GM18498 (cell line): ENCODE data around the gene SLC34A1.
"Not testable (repeated sequence)": the region's sequence is repeated elsewhere in the genome, so short reads cannot be mapped to it uniquely, and the experiment has no call there.

Source experiments
- ATAC-seq: cut with Tn5 transposase; IDR thresholded peaks from one replicate; pipeline ENCODE4 v1.9.1; 2021; ENCODE audit warnings: mild to moderate bottlenecking, moderate library complexity; ENCODE audit not compliant: unreplicated experiment

The SLC34A1 gene

GRCh38 chr5:177367981-177368868 is 16.0 kb upstream of the SLC34A1 start:
- no peak for ATAC-seq

GRCh38 chr5:177368869-177369644 is 15.2 kb upstream of the SLC34A1 start:
- ATAC-seq: no peak

DNA sequence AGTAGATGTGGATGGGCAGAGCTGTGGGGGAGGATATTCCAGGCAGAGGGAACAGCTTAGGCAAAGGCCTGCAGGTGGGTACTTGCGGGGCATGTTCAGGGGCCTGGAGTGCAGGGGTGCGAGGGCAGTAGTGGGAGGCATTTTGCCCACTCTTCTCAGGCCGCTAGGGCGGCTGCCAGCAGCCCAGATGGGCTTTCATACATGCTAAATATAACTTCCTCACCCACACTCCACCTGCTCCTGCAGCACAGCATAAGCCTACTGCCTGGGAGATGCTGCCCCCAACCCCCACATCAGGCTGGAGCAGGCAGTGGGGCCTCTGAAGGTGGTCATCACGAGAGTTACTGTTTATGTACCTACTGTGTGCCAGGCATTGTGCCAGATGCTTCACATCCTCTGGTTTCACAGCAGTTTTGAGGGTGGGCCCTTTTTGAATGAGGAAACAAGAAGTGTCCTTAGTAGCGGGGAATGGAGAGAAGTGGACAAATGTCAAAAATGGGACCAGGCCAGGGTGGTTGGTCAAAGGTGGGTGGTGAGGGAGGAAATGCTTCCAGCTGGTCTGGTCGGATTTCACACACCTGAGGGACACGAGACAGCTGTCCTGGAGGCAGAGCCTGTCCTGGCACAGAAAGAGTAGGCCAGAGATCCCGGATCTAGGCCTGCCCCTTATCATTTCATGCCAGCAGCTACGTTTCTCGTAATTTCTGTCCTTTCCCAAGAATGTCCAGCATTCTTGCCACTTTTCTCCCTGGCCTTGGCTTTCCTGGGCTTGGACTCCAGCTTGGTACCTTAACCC is 14.4 kb upstream of the SLC34A1 start:
- ATAC-seq: no peak

- no peak for ATAC-seq
These were observed 13.6 kb upstream of the SLC34A1 start for GRCh38 chr5:177370488-177371119.

GRCh38 chr5:177371120-177372033 is 12.9 kb upstream of the SLC34A1 start:
- no peak for ATAC-seq

- ATAC-seq: no peak
These were observed 12.0 kb upstream of the SLC34A1 start for GRCh38 chr5:177372034-177372896.

DNA sequence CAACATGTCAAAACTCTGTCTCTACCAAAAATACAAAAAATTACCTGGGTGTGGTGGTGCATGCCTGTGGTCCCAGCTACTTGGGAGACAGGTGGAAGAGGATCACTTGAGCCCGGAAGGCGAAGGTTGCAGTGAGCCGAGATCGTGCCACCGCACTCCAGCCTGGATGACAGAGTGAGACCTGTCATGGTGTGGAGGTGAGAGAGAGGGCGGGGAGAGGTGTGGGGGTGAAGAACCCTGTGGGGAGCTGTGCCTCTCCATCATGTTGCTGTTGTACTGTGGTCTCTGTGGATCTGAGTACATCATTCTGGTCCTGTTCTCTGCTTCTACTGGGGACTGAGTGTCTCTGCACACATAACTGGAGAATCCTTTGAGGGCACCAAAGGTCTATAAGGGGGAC is 11.3 kb upstream of the SLC34A1 start:
- ATAC-seq: no peak

DNA sequence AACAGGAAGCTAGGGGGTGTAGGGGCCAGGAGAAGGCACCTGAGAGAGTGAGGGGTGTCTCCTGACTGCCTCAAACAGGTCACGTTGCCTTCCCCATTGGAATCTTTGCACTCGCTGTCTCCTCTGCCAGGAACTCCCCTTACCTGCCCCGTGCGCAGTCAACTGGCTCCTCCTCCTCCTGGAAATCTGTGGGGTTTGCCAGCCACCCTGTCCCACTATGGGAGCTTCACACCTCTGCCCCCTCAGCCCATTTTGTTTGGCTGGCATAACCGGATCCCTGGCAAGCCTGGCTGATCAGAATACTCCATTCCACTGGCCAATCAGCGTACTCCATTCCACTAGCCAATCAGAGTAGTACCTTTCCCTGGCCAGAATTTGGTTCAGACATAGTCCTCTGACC is 10.4 kb upstream of the SLC34A1 start:
- no peak for ATAC-seq

GRCh38 chr5:177374211-177374610 is 10.0 kb upstream of the SLC34A1 start:
- no peak for ATAC-seq

DNA sequence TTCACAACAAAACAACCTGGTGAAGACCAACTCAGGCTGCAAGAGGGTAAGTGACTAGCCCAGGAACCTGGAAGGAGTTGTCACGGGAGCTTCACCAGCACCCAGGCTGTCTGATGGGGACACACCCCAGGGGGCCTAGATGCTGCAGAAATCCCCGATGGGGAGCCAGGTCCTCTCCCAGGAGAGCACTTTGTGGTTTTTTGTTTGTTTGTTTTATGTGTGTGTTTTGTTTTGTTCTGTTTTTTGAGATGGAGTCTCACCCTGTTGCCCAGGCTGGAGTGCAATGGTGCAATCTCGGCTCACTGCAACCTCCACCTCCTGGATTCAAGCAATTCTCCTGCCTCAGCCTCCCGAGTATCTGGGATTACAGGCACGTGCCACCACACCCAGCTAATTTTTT is 8.7 kb upstream of the SLC34A1 start:
- not testable (repeated sequence) for ATAC-seq

- ATAC-seq: no peak
These were observed 8.1 kb upstream of the SLC34A1 start for GRCh38 chr5:177376107-177376506.

- no peak for ATAC-seq
These were observed 6.1 kb upstream of the SLC34A1 start for GRCh38 chr5:177377851-177378776.

- peak; percentile 48 for ATAC-seq
These were observed 5.0 kb upstream of the SLC34A1 start for GRCh38 chr5:177378884-177379883.

- ATAC-seq: no peak
These were observed 3.5 kb upstream of the SLC34A1 start for GRCh38 chr5:177380805-177381126.

DNA sequence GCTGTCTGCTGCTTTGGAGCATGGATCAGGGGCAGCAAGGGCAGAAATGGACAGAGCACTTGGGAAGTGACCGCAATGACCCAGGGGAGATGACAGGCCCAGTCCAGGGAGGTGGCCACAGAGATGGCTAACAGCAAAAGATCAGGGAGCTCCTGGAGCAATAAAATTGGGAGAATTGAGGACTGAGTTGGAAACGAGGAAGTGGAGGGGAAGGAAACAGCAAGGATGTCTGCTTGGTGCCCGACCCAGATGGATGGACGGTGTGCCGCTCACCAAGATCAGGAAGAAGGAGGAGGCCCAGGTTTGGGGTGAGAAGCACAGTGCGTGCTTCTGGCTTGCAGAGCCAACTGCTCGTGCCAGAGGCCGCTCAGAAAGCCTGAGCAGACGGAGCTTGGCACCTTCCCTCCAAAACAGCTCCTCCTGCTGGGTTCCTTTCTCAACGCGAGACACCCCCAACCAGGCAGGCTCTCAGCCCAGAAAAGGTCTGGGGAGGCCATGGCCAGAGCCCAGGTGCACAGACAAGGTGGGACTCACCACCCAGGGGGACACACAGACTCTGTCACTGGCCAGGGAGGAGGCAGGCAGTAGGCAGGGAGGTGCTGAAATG is 1.7 kb upstream of the SLC34A1 start:
- no peak for ATAC-seq

GRCh38 chr5:177383181-177383580 is 1.1 kb upstream of the SLC34A1 start:
- ATAC-seq: no peak
